ENCODE results near the gene SNRK. TPM values are rescaled to one million over a fixed set of nuclear protein-coding genes. Genes with fewer than 3 reads are reported as not detected.

SNRK gene
- total and polyA plus RNA-seq, 2 experiments from 2014 or later: 5.5 to 18.8 TPM

Other genes starting within 250 kb of the SNRK start
- gene POMGNT2, start 180.5 kb upstream of the SNRK start, total RNA-seq (2014; rRNA removed; shearing (Covaris generic)): 22.6 and 26.1 TPM in 2 replicates
- gene POMGNT2, start 180.5 kb upstream of the SNRK start, polyA plus RNA-seq (2016; fragmentation: Nextera tagmentation; extraction: Ambion mirVana): 10.2 and 10.7 TPM in 2 replicates

Data from GM23338 (cell line).